KMS-11 (cell line): ENCODE results near the gene GTPBP4.

Experiments
- H2AFZ ChIP-seq: fragments of 200-600 bp; sonication (generic); 2 replicates; pipeline ENCODE4 v1.6.1; 2016; ENCODE audit warnings: antibody characterized with exemption, mixed run types, low read depth
- H3K27ac ChIP-seq: fragments of 200-600 bp; sonication (generic); 2 replicates; pipeline ENCODE4 v1.6.1; 2016; ENCODE audit warnings: mild to moderate bottlenecking, mixed run types
- H3K27me3 ChIP-seq: fragments of 200-600 bp; sonication (generic); 2 replicates; pipeline ENCODE4 v1.6.1; 2017; ENCODE audit warnings: mild to moderate bottlenecking, low read depth, mixed run types, moderate library complexity; ENCODE audit not compliant: insufficient read depth
- H3K36me3 ChIP-seq: fragments of 200-600 bp; sonication (generic); 2 replicates; pipeline ENCODE4 v1.6.1; 2017; ENCODE audit warnings: mild to moderate bottlenecking, mixed run types; ENCODE audit not compliant: insufficient read depth
- H3K4me1 ChIP-seq: fragments of 200-600 bp; sonication (generic); 2 replicates; pipeline ENCODE4 v1.6.1; 2016; ENCODE audit warnings: mild to moderate bottlenecking, low read depth, mixed run types; ENCODE audit not compliant: poor library complexity, severe bottlenecking
- H3K4me2 ChIP-seq: fragments of 200-600 bp; sonication (generic); 2 replicates; pipeline ENCODE4 v1.7.0; 2016; ENCODE audit warnings: mild to moderate bottlenecking, mixed run types
- H3K4me3 ChIP-seq: fragments of 200-600 bp; sonication (generic); IDR thresholded peaks from 2 replicates; pipeline ENCODE4 v1.6.1; 2017; ENCODE audit warnings: low read depth, low read length, mixed read lengths; ENCODE audit not compliant: insufficient read depth
- H3K79me2 ChIP-seq: fragments of 200-600 bp; sonication (generic); 2 replicates; pipeline ENCODE4 v1.6.1; 2016; ENCODE audit warnings: low read depth, mixed run types; ENCODE audit not compliant: insufficient read depth
- H3K9ac ChIP-seq: fragments of 200-600 bp; sonication (generic); 2 replicates; pipeline ENCODE4 v1.6.1; 2016; ENCODE audit warnings: mild to moderate bottlenecking, mixed run types
- H4K20me1 ChIP-seq: fragments of 200-600 bp; sonication (generic); 2 replicates; pipeline ENCODE4 v1.6.1; 2016; ENCODE audit warnings: mild to moderate bottlenecking, mixed run types; ENCODE audit not compliant: insufficient read depth
- TF ChIP-seq, protein P1 (sequence below): fragments of 200-600 bp; sonication (generic); conservative IDR thresholded peaks from 2 replicates; pipeline ENCODE4 v1.6.1; 2017; ENCODE audit warnings: low read depth, mild to moderate bottlenecking, antibody characterized with exemption, low read length, moderate library complexity, mixed read lengths

The GTPBP4 gene

GRCh38 chr10:971613-972012, 16.6 kb upstream of the GTPBP4 start:
- H4K20me1 ChIP-seq: no peaks in the 10 kb centered on the region
- H3K27ac ChIP-seq: no peak overlapping the region
- no peak overlapping the region for H3K9ac ChIP-seq
- no peaks in the 10 kb centered on the region for H3K36me3 ChIP-seq
- no peaks in the 10 kb centered on the region for H3K27me3 ChIP-seq
- no peaks in the 10 kb centered on the region for H3K4me1 ChIP-seq
- no peaks in the 10 kb centered on the region for H3K79me2 ChIP-seq
- H2AFZ ChIP-seq: no peak overlapping the region
- H3K4me3 ChIP-seq: no peak overlapping the region
- H3K4me2 ChIP-seq: no peak overlapping the region
- TF ChIP-seq, protein P1, sequence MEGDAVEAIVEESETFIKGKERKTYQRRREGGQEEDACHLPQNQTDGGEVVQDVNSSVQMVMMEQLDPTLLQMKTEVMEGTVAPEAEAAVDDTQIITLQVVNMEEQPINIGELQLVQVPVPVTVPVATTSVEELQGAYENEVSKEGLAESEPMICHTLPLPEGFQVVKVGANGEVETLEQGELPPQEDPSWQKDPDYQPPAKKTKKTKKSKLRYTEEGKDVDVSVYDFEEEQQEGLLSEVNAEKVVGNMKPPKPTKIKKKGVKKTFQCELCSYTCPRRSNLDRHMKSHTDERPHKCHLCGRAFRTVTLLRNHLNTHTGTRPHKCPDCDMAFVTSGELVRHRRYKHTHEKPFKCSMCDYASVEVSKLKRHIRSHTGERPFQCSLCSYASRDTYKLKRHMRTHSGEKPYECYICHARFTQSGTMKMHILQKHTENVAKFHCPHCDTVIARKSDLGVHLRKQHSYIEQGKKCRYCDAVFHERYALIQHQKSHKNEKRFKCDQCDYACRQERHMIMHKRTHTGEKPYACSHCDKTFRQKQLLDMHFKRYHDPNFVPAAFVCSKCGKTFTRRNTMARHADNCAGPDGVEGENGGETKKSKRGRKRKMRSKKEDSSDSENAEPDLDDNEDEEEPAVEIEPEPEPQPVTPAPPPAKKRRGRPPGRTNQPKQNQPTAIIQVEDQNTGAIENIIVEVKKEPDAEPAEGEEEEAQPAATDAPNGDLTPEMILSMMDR: no peak

GRCh38 chr10:972763-973162, 15.5 kb upstream of the GTPBP4 start:
- no peak overlapping the region for H3K27ac ChIP-seq
- no peak overlapping the region for H2AFZ ChIP-seq
- no peak overlapping the region for H3K9ac ChIP-seq
- no peaks in the 10 kb centered on the region for H3K27me3 ChIP-seq
- H3K79me2 ChIP-seq: no peaks in the 10 kb centered on the region
- no peaks in the 10 kb centered on the region for H4K20me1 ChIP-seq
- no peak overlapping the region for H3K4me2 ChIP-seq
- H3K4me3 ChIP-seq: no peak overlapping the region
- H3K36me3 ChIP-seq: no peaks in the 10 kb centered on the region
- no peaks in the 10 kb centered on the region for H3K4me1 ChIP-seq
- TF ChIP-seq, protein P1: no peak

DNA sequence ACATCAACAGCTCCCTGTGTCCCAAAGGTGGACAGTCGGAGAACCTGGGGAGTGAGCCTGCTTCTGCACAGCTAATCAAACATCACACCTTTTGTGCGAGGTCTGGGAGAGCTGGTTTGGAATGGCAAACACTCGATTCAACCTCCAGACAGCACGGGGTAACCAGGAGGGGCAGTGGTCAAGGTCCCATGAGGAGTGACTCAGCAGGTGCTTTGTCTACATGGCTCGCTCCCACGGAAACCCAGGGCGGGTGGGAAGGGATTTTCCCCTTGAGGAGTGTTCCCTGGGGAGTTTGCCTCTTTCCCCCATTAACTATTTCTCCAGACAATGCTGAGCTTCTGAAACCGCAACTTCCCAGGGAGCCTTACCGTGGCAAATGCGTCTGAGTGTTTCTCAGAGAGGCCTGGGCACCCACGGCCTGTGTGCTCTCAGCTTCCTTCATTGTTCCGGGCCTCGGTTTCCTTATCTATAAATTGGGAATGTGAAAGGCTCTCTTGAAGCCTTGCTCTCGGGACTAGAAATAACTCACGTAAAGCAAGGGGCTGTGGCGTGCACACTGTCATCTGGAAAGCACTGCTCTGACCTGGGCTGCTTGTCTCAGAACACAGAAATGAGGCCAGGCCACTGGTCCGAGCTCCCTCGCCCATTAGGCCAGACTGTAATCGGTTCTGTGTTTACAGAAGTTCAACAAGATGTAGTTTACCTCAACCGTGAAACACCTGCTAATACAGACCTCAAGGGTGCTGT, 14.0 kb upstream of the GTPBP4 start:
- TF ChIP-seq, protein P1: no peak
- H3K4me2 ChIP-seq: no peak overlapping the region
- H4K20me1 ChIP-seq: no peaks in the 10 kb centered on the region
- H3K4me3 ChIP-seq: no peak overlapping the region
- no peaks in the 10 kb centered on the region for H3K4me1 ChIP-seq
- no peaks in the 10 kb centered on the region for H3K27me3 ChIP-seq
- H3K9ac ChIP-seq: no peak overlapping the region
- H3K27ac ChIP-seq: no peak overlapping the region
- H3K36me3 ChIP-seq: no peaks in the 10 kb centered on the region
- no peaks in the 10 kb centered on the region for H3K79me2 ChIP-seq
- H2AFZ ChIP-seq: no peak overlapping the region

DNA sequence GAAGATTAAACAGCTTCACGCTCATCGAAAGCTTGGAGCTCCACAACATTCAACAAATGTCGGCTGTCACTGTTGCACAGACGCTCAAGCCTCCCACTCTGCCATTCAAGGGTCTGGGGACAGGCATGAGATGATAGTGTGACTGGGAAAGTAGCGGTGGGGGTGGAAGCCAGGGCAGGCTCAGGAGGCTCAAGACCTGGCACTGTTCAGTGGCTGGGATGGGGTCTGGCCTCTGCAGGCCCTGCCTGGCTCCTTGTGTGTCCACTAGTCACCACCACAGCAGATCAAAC, 13.5 kb upstream of the GTPBP4 start:
- H3K9ac ChIP-seq: no peak overlapping the region
- H2AFZ ChIP-seq: no peak overlapping the region
- H3K4me2 ChIP-seq: no peak overlapping the region
- H3K4me3 ChIP-seq: no peak overlapping the region
- no peaks in the 10 kb centered on the region for H3K4me1 ChIP-seq
- H3K36me3 ChIP-seq: no peaks in the 10 kb centered on the region
- TF ChIP-seq, protein P1: no peak
- no peaks in the 10 kb centered on the region for H3K27me3 ChIP-seq
- no peaks in the 10 kb centered on the region for H3K79me2 ChIP-seq
- H3K27ac ChIP-seq: no peak overlapping the region
- H4K20me1 ChIP-seq: no peaks in the 10 kb centered on the region
